Measurements from ENCODE around the gene ZSWIM9.

- no peak for TF ChIP-seq EZH2 (IDR thresholded peaks at IDR 0.05)
- TF ChIP-seq POLR2AphosphoS5 (IDR thresholded peaks at IDR 0.05; ENCODE audit: borderline replicate concordance, low read depth, low read length) = no peak
Measured at GRCh38 chr19:48216933-48217332, 46.5 kb downstream of the ZSWIM9 start.
